Left ventricle myocardium superior (tissue), 1 donor: ENCODE data around the gene SPON1. TPM values are rescaled to one million over a fixed set of nuclear protein-coding genes. Genes with fewer than 3 reads are reported as not detected.
"Not testable (repeated sequence)": the region's sequence is repeated elsewhere in the genome, so short reads cannot be mapped to it uniquely, and the experiment has no call there.

Experiments
- ATAC-seq: fragments of 200-7000 bp; cut with Tn5 transposase; one replicate; pipeline ENCODE4 v1.9.1; 2020; ENCODE audit warnings: mild to moderate bottlenecking, moderate library complexity
- DNase-seq: peaks from one replicate; pipeline ENCODE4 v3.0.0-alpha.2; 2020
- intact Hi-C: fragments of 100-400 bp; cut with micrococcal nuclease; formaldehyde crosslinking; loops from one replicate; pipeline ENCODE4 v1.11.0; 2022
- total RNA-seq: library from RNA; stranded (reverse); fragmentation: NEBNext Ultra II Directional; extraction: Animal tissue kit (Norgen Biotek cat#: 25700); gene quantifications from one replicate; pipeline ENCODE4 v1.2.1, GENCODE V29; 2021
- donor health status: DM: no; HTN: yes; CAD: no; lungs with severe emphysema.

The SPON1 gene
- total RNA-seq, 1 donor from 2014 or later = 3.4 TPM

GRCh38 chr11:14248580-14248981, 286.1 kb downstream of the SPON1 start:
- DNase-seq = peak; percentile 37
- intact Hi-C loops = loop anchor here (2.0 kb wide), 1 partner anchor 292 kb away; no protein-coding TSS in a partner anchor
- ATAC-seq = peak; percentile 58

- ATAC-seq (peak; percentile 73), DNase-seq (peak; percentile 60)
- intact Hi-C loops = loop anchor here (2.0 kb wide), 1 partner anchor 293 kb away; no protein-coding TSS in a partner anchor
Measured at GRCh38 chr11:14249121-14249963, 286.8 kb downstream of the SPON1 start.

- no peak for ATAC-seq
Measured at GRCh38 chr11:14251754-14252153, 289.2 kb downstream of the SPON1 start.

GRCh38 chr11:14252501-14252900, 290.0 kb downstream of the SPON1 start:
- intact Hi-C loops = loop anchor here (10.0 kb wide), 1 partner anchor 478 kb away; no protein-coding TSS in a partner anchor
- not testable (repeated sequence) for ATAC-seq

More at GRCh38 chr11:14251754-14252153, 289.2 kb downstream of the SPON1 start:
- no peak for DNase-seq
- intact Hi-C loops = loop anchor here (10.0 kb wide), 1 partner anchor 477 kb away; no protein-coding TSS in a partner anchor

DNA sequence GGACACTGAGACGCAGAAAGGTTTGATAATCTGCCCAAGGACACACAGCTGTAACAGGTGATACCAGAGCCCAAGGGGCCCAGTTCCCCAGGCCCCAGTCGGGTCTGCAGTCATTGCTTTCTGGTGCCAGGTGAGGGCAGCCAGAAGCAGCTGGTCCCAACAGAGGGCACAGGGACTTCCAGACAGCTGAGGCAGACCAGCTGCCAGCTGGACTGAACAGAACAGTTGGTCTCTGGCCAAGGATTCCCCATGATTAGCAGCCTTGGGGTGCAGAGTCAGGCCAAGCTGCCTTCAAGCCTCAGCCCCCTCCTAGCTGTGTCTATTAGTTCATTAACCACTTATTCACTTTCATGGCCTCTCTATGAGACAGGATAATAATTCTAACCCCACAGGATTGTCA, 290.9 kb downstream of the SPON1 start:
- ATAC-seq (peak; percentile 20), DNase-seq (no peak)
- intact Hi-C loops = loop anchor here (10.0 kb wide), 1 partner anchor 479 kb away; no protein-coding TSS in a partner anchor

More at GRCh38 chr11:14252501-14252900, 290.0 kb downstream of the SPON1 start:
- DNase-seq = not testable (repeated sequence)

- DNase-seq (no peak), ATAC-seq (peak; percentile 31)
- intact Hi-C loops = loop anchor here (10.0 kb wide), 1 partner anchor 479 kb away; no protein-coding TSS in a partner anchor
Measured at GRCh38 chr11:14253840-14254239, 291.3 kb downstream of the SPON1 start.

GRCh38 chr11:14254533-14255237, 292.2 kb downstream of the SPON1 start:
- DNase-seq = no peak
- intact Hi-C loops = loop anchor here (10.0 kb wide), 1 partner anchor 480 kb away; no protein-coding TSS in a partner anchor
- ATAC-seq = no peak

GRCh38 chr11:14255238-14255534, 292.7 kb downstream of the SPON1 start:
- no peak for ATAC-seq
- DNase-seq = no peak
- intact Hi-C loops = loop anchor here (10.0 kb wide), 1 partner anchor 480 kb away; no protein-coding TSS in a partner anchor

- ATAC-seq (no peak), DNase-seq (no peak)
- intact Hi-C loops = loop anchor here (10.0 kb wide), 1 partner anchor 484 kb away; no protein-coding TSS in a partner anchor
Measured at GRCh38 chr11:14258221-14258935, 295.9 kb downstream of the SPON1 start.

DNA sequence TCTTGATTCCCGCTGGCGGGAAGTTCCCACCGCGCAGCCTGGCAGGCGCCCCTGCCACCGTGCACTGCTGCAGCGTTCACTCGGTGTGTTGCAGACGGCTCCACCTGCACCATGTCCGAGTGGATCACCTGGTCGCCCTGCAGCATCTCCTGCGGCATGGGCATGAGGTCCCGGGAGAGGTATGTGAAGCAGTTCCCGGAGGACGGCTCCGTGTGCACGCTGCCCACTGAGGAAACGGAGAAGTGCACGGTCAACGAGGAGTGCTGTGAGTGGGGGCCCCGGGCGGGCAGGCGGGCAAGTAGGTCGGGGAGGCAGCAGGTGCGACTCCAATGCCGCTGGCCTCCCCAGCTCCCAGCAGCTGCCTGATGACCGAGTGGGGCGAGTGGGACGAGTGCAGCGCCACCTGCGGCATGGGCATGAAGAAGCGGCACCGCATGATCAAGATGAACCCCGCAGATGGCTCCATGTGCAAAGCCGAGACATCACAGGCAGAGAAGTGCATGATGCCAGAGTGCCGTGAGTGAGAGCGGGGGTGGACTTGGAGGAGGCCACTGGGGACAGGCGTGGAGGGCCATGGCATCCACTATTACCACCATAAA, 296.8 kb downstream of the SPON1 start:
- DNase-seq (no peak), ATAC-seq (no peak)
- intact Hi-C loops = loop anchor here (10.0 kb wide), 1 partner anchor 484 kb away; no protein-coding TSS in a partner anchor

DNA sequence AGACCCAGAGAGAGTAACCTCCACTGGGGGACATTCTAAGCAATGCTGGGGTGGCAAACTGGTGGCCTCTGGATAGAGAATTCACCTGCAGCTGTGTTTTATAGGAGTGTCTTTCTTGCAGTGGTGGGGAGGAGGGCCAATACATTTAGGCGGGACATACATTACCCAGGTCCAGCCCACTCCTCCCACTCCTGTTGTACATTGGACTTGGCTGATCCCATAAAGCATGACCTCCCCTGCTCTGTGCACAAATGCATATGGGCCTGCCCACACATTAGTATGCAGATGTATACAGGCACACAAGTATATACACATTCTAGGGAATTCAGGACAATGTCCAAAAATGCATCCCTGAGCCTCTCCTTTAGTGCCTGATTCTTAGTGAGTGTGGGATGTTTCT, 297.4 kb downstream of the SPON1 start:
- DNase-seq (no peak), ATAC-seq (no peak)

DNA sequence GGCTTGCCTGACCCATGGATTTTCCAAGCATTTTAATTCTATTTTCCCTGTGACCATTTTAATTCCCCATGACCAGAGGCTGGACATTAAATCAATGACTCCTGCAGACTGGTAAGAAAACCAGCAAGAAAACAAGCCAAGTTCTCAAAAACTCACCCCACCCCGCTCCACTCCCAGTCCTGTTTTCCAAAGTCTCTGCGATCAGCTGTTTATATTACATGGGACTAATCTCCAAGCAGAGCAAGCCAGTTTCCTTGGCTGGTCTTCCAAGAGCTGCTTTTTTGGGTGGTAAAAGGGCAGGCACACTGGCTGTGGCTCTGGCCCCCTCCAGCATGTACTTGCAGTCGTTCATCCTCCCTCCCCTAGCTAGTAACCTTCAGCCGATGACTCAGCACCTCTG, 298.5 kb downstream of the SPON1 start:
- no peak for DNase-seq
- ATAC-seq = peak; percentile 55
- intact Hi-C loops = no loop called here

More for the DNA sequence above, 297.4 kb downstream of the SPON1 start:
- intact Hi-C loops = loop anchor here (10.0 kb wide), 1 partner anchor 485 kb away; no protein-coding TSS in a partner anchor

GRCh38 chr11:14262271-14262846, 299.8 kb downstream of the SPON1 start:
- no peak for ATAC-seq
- DNase-seq = no peak
- intact Hi-C loops = no loop called here

- intact Hi-C loops = no loop called here
- no peak for DNase-seq
- no peak for ATAC-seq
Measured at GRCh38 chr11:14264966-14265365, 302.4 kb downstream of the SPON1 start.

GRCh38 chr11:14266622-14267021, 304.1 kb downstream of the SPON1 start:
- ATAC-seq = no peak
- intact Hi-C loops = no loop called here
- no peak for DNase-seq

DNA sequence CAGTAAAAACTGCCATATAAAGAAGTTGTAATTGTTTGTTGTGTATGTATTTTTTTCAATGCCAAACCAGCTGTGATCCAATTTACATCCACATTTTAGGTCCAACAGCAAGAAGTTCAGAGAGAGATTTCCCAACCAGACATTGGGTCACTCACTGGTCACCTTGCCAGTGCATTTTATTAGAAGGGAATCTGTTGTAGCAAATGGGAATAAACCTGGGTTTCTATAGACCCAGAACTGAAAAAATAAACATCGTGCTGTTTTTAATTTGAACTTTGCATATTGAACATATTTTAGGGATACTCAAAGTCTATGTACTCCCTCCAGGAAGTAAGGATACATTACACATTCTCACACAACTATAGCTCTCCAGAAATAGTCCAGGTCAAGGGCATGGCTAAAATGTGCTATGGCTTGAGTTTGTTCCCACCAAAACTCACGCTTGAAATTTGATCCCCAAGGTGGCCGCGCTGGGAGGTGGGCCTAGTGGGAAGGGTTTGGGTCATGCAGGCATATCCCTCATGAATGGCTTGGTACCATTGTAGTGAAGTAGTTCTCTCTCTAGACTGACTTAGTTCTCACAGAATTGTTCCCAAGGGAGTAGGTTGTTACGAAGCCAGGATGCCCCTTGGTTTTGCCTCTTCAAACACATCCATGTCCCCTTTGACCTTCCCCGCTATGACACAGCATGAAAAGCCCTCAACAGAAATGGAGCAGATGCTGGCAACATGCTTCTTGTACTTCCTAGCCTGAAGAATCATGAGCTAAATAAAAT, 305.5 kb downstream of the SPON1 start:
- intact Hi-C loops = no loop called here
- ATAC-seq (no peak), DNase-seq (no peak)

DNA sequence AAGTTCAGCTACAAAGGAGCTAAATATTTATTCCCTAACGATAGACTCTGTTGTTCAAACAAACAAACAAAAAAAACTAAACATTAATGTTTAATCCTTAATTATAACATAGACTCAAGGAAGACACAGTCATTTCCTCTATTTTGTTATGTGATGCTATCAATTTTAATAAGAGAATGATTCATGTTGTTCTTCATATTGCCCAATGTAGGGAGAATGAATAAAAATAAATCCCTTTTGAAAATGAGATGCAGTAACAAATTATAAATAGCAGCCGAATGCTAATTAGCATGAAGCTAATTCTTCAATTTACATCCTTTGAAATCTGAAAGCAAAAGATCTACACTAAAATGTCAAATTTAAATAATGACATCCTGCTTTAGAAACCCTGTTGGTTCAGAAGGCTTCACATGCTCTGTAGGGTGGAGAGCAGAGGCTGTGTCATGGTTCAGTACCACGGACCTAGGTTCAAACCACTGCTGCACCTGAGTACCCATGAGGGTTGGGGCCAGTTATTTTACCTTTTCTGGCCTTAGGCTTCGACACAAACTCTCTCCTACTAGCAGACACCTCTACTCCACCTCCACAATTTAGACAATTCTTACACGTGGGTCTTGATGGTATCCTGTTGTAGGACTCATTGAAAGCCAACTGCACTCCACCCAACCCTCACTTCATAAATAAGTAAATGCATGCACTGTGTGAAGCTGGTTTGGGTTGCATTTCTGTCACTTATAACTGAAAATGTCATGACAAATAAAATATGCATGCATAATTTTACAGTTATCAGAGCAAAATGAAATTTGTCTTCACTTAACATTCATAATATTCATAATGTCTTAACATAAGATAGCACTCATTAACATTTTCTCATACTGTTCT, 307.4 kb downstream of the SPON1 start:
- no peak for ATAC-seq
- intact Hi-C loops = no loop called here
- DNase-seq = no peak
